GM23338 (cell line): ENCODE results near the gene UTP4. TPM values are rescaled to one million over a fixed set of nuclear protein-coding genes. Genes with fewer than 3 reads are reported as not detected.

Experiments
- ATAC-seq: fragments of 200-7000 bp; cut with Tn5 transposase; 3 replicates; pipeline ENCODE4 v1.9.1; 2020
- DNase-seq: peaks from one replicate; pipeline ENCODE4 v3.0.0-alpha.2; 2015; ENCODE audit warnings: low spot score
- H2AFZ ChIP-seq: fragments of 200-600 bp; sonication (generic); 2 replicates; pipeline ENCODE4 v1.8.0; 2016; ENCODE audit warnings: antibody characterized with exemption, mild to moderate bottlenecking, moderate library complexity
- H3F3A ChIP-seq: fragments of 200-600 bp; sonication (generic); replicated peaks from 2 replicates; pipeline ENCODE4 v1.8.0; 2017; ENCODE audit warnings: antibody characterized with exemption, mixed run types, low read depth
- H3K27ac ChIP-seq: fragments of 200-600 bp; sonication (generic); 2 replicates; pipeline ENCODE4 v1.6.1; 2016; ENCODE audit warnings: low read depth
- H3K27me3 ChIP-seq: fragments of 200-600 bp; sonication (generic); 2 replicates; pipeline ENCODE4 v1.8.0; 2016; ENCODE audit warnings: mild to moderate bottlenecking, mixed run types, moderate library complexity; ENCODE audit not compliant: insufficient read depth
- H3K36me3 ChIP-seq: fragments of 200-600 bp; sonication (generic); 2 replicates; pipeline ENCODE4 v1.8.0; 2016; ENCODE audit warnings: mild to moderate bottlenecking; ENCODE audit not compliant: insufficient read depth
- H3K4me1 ChIP-seq: fragments of 200-600 bp; sonication (generic); 2 replicates; pipeline ENCODE4 v1.8.0; 2016; ENCODE audit warnings: mild to moderate bottlenecking, moderate library complexity; ENCODE audit not compliant: insufficient read depth
- H3K4me2 ChIP-seq: fragments of 200-600 bp; sonication (generic); 2 replicates; pipeline ENCODE4 v1.7.1; 2017; ENCODE audit warnings: mixed run types
- H3K4me3 ChIP-seq: fragments of 200-600 bp; sonication (generic); 2 replicates; pipeline ENCODE4 v1.6.1; 2016; ENCODE audit warnings: mixed run types
- H3K79me2 ChIP-seq: fragments of 200-600 bp; sonication (generic); replicated peaks from 2 replicates; pipeline ENCODE4 v1.8.0; 2017; ENCODE audit warnings: mild to moderate bottlenecking; ENCODE audit not compliant: insufficient read depth
- H3K9me2 ChIP-seq: fragments of 200-600 bp; sonication (generic); 2 replicates; pipeline ENCODE4 v1.8.0; 2017; ENCODE audit not compliant: insufficient read depth
- H4K20me1 ChIP-seq: fragments of 200-600 bp; sonication (generic); replicated peaks from 2 replicates; pipeline ENCODE4 v1.8.0; 2017; ENCODE audit warnings: mild to moderate bottlenecking; ENCODE audit not compliant: insufficient read depth
- H3K27ac Mint-ChIP-seq: 2 replicates; pipeline ENCODE4 v1.8.0; 2020; ENCODE audit warnings: inconsistent platforms, mild to moderate bottlenecking, moderate library complexity, mixed read lengths
- H3K27me3 Mint-ChIP-seq: 3 replicates; pipeline ENCODE4 v1.8.0; 2022; ENCODE audit warnings: low read depth, mild to moderate bottlenecking, moderate library complexity, mixed read lengths, inconsistent platforms; ENCODE audit not compliant: insufficient read depth, poor library complexity
- H3K36me3 Mint-ChIP-seq: 3 replicates; pipeline ENCODE4 v1.8.0; 2021; ENCODE audit warnings: low read depth, mild to moderate bottlenecking, inconsistent platforms, moderate library complexity, mixed read lengths
- H3K4me1 Mint-ChIP-seq: 3 replicates; pipeline ENCODE4 v1.8.0; 2020; ENCODE audit warnings: mild to moderate bottlenecking, inconsistent platforms, mixed read lengths
- H3K4me3 Mint-ChIP-seq: 3 replicates; pipeline ENCODE4 v1.8.0; 2021; ENCODE audit warnings: moderate library complexity, mild to moderate bottlenecking, inconsistent platforms, mixed read lengths
- H3K9me3 Mint-ChIP-seq: 3 replicates; pipeline ENCODE4 v1.8.0; 2020; ENCODE audit warnings: moderate library complexity, mild to moderate bottlenecking, inconsistent platforms, mixed read lengths
- ETS1 ChIP-seq: IDR thresholded peaks from 2 replicates; pipeline ENCODE4 v1.6.1; 2016; ENCODE audit warnings: antibody characterized with exemption
- EZH2phosphoT487 ChIP-seq: fragments of 200-600 bp; sonication (generic); IDR thresholded peaks from one replicate; pipeline ENCODE4 v1.8.1; 2018; ENCODE audit warnings: antibody characterized with exemption; ENCODE audit not compliant: unreplicated experiment
- POLR2AphosphoS5 ChIP-seq: IDR thresholded peaks from 2 replicates; pipeline ENCODE4 v1.6.1; 2016; ENCODE audit warnings: antibody characterized with exemption, low read depth
- ZNF114 ChIP-seq: fragments of 250-450 bp; sonication (Bioruptor Pico); IDR thresholded peaks from 2 replicates; pipeline ENCODE4 v1.5.0; 2020; ENCODE audit warnings: mild to moderate bottlenecking, moderate library complexity
- ZNF462 ChIP-seq: fragments of 250-450 bp; sonication (Bioruptor Pico); IDR thresholded peaks from 2 replicates; pipeline ENCODE4 v1.5.0; 2020; ENCODE audit warnings: mild to moderate bottlenecking, moderate library complexity
- polyA plus RNA-seq: library from polyadenylated mRNA; unstranded; fragments of >200 nt; fragmentation: Nextera tagmentation; extraction: Ambion mirVana; gene quantifications from 2 replicates; pipeline ENCODE4 v1.2.1, GENCODE V29; 2016
- total RNA-seq: library from RNA; depleted of rRNA; stranded (reverse); fragments of >200 nt; shearing (Covaris generic); gene quantifications from 2 replicates; pipeline ENCODE4 v1.2.3, GENCODE V29; 2014

The UTP4 gene
- total and polyA plus RNA-seq, 2 experiments from 2014 or later: 63.2 to 66.6 TPM

GRCh38 chr16:69111216-69111875 lies 21.1 kb upstream of the UTP4 start (continued):
- no peak for TF ChIP-seq ZNF462 (CRISPR knock-in tag)

- H3K36me3 Mint-ChIP-seq: peaks cover 87% of the 10 kb centered on the region
- no peak for TF ChIP-seq ETS1
- TF ChIP-seq ZNF462 (CRISPR knock-in tag): no peak
- no peak for TF ChIP-seq ZNF114 (CRISPR knock-in tag)
- no peak for TF ChIP-seq EZH2phosphoT487
- 0 out of 2 replicates have a peak, but pooled peaks have one; percentile 1 for TF ChIP-seq POLR2AphosphoS5
Observed at GRCh38 chr16:69111876-69112230, 20.6 kb upstream of the UTP4 start.

More at GRCh38 chr16:69111876-69112230, 20.6 kb upstream of the UTP4 start:
- Histone ChIP-seq H3K4me2 (no peak overlapping the region), H3K27me3 (no peaks in the 10 kb centered on the region), H4K20me1 (peaks cover 10% of the 10 kb centered on the region), H3K27ac (peak overlapping the region; percentile 66; the same call in 1 of the 2 replicates), H3K4me1 (peaks cover 23% of the 10 kb centered on the region), H2AFZ (no peak overlapping the region), H3K36me3 (peaks cover 61% of the 10 kb centered on the region), H3K4me3 (no peak overlapping the region), H3K9me2 (no peaks in the 10 kb centered on the region), H3K79me2 (peaks cover 47% of the 10 kb centered on the region), H3F3A (peaks cover 70% of the 10 kb centered on the region)
- Mint-ChIP-seq H3K4me3 (no peak overlapping the region), H3K27ac (no peak overlapping the region), H3K4me1 (peaks cover 42% of the 10 kb centered on the region), H3K27me3 (peaks cover 24% of the 10 kb centered on the region), H3K9me3 (no peaks in the 10 kb centered on the region)
- ATAC-seq: no peak
- no peak for DNase-seq
